H1 (cell line): ENCODE results near the gene WDR44. TPM values are rescaled to one million over a fixed set of nuclear protein-coding genes. Genes with fewer than 3 reads are reported as not detected.

Source experiments
- GTF2F1 ChIP-seq: IDR thresholded peaks from 2 replicates; pipeline ENCODE4 v1.6.1; 2012; ENCODE audit warnings: low read depth, low read length, improper control_type of control experiment, borderline replicate concordance
- HDAC6 ChIP-seq: IDR thresholded peaks from one replicate; pipeline ENCODE4 v1.7.1; 2012; ENCODE audit warnings: low read depth, mild to moderate bottlenecking, inconsistent platforms, low read length, moderate library complexity
- NANOG ChIP-seq: IDR thresholded peaks from 2 replicates; pipeline ENCODE4 v1.6.1; 2011; ENCODE audit warnings: low read length, low read depth, mild to moderate bottlenecking, inconsistent platforms; ENCODE audit not compliant: insufficient read depth, poor library complexity, severe bottlenecking
- RFX5 ChIP-seq: IDR thresholded peaks from 2 replicates; pipeline ENCODE4 v1.6.1; 2011; ENCODE audit warnings: low read depth, low read length, improper control_type of control experiment, borderline replicate concordance
- RXRA ChIP-seq: IDR thresholded peaks from 2 replicates; pipeline ENCODE4 v1.6.1; 2011; ENCODE audit warnings: low read depth, mild to moderate bottlenecking, low read length, moderate library complexity; ENCODE audit not compliant: insufficient read depth
- TAF1 ChIP-seq: IDR thresholded peaks from 2 replicates; pipeline ENCODE4 v1.6.1; 2011; ENCODE audit warnings: mild to moderate bottlenecking, low read depth, low read length
- polyA plus RNA-seq, 7 experiments: library from polyadenylated mRNA; depleted of rRNA in 3 of 7; stranded (reverse) in 5 of 7; unstranded in 2 of 7; fragments of >200 nt in 5 of 7; fragments of 200-250 nt in 2 of 7; gene quantifications; 1 replicate in 5 of 7; 2 replicates in 1 of 7; 4 replicates in 1 of 7; pipeline versions ENCODE4 v1.2.1 to v1.2.3, GENCODE V29; 2011 to 2013; ENCODE audit warnings: missing spikeins in 2 of 7, mixed read lengths in 2 of 7
- total RNA-seq: library from RNA; stranded (reverse); fragmentation: NEBNext Ultra II Directional; extraction: Animal tissue kit (Norgen Biotek cat#: 25700); gene quantifications from 2 replicates; pipeline ENCODE4 v1.2.1, GENCODE V29; 2021

WDR44 gene
- total and polyA plus RNA-seq, 2 of the 8 experiments (the other 6 are each of a cell fraction or from before 2014, with no cell fraction given) = 5.1 to 17.2 TPM

GRCh38 chrX:118347131-118347530 lies 1.2 kb downstream of the WDR44 start (continued):
- TF ChIP-seq RXRA (no peak), TAF1 (no peak), HDAC6 (no peak), RFX5 (no peak), GTF2F1 (no peak), NANOG (no peak)
